Testis (tissue), 3 donors: Measurements from ENCODE around the gene PLEKHA3. TPM values are rescaled to one million over a fixed set of nuclear protein-coding genes. Genes with fewer than 3 reads are reported as not detected.
"Not testable (repeated sequence)": the region's sequence is repeated elsewhere in the genome, so short reads cannot be mapped to it uniquely, and the experiment has no call there.

Source experiments
- DNase-seq: peaks from one replicate; pipeline ENCODE4 v3.0.0-alpha.2; 2019
- H3K27ac ChIP-seq, 2 donors: fragments of 200-600 bp; sonication (generic); one replicate each; pipeline ENCODE4 v1.5.1; 2019
- H3K27me3 ChIP-seq: fragments of 200-600 bp; sonication (generic); one replicate; pipeline ENCODE4 v1.5.1; 2019
- H3K36me3 ChIP-seq: fragments of 200-600 bp; sonication (generic); one replicate; pipeline ENCODE4 v1.5.1; 2017; ENCODE audit warnings: low read depth; ENCODE audit errors: missing control alignments
- H3K4me1 ChIP-seq: fragments of 200-600 bp; sonication (generic); one replicate; pipeline ENCODE4 v1.5.1; 2019
- H3K4me3 ChIP-seq, 2 donors: fragments of 200-600 bp; sonication (generic); one replicate each; pipeline ENCODE4 v1.5.1; 2017 to 2019
- H3K9me3 ChIP-seq: fragments of 200-600 bp; sonication (generic); one replicate; pipeline ENCODE4 v1.5.1; 2017
- CTCF ChIP-seq, 3 experiments: fragments of 450-650 bp in 2 of 3; fragments of 200-600 bp in 1 of 3; sonication (generic) in 1 of 3; IDR thresholded peaks; one replicate each; pipeline ENCODE4 v1.5.1; 2016 to 2019; ENCODE audit warnings: antibody characterized with exemption in 3 of 3, mild to moderate bottlenecking in 2 of 3, moderate library complexity in 1 of 3
- POLR2A ChIP-seq: fragments of 450-650 bp; IDR thresholded peaks from one replicate; pipeline ENCODE4 v1.6.1; 2017; ENCODE audit warnings: antibody characterized with exemption, mild to moderate bottlenecking, moderate library complexity
- WGBS, 2 donors: methylation state at CpG; one replicate each; pipeline ENCODE4 v1.1.5; 2018; 5-methylcytosine and 5-hydroxymethylcytosine counted together
- intact Hi-C: fragments of 100-400 bp; cut with DNase I; formaldehyde crosslinking; loops from one replicate; pipeline ENCODE4 v1.15.1; 2023; ENCODE audit warnings: low total_unique reads
- polyA plus RNA-seq: library from polyadenylated mRNA; stranded (reverse); fragments of 350-450 nt; fragmentation: Illumina TruSeq; extraction: RNeasy Lipid Tissue Mini Kit (QIAGEN cat#74804); gene quantifications from one replicate; pipeline ENCODE4 v1.2.3, GENCODE V29; 2014; ENCODE audit warnings: low read depth, low replicate concordance; ENCODE audit not compliant: insufficient read depth
- total RNA-seq, 2 donors: library from RNA; depleted of rRNA; stranded (reverse); fragments of >200 nt; gene quantifications; one replicate each; pipeline ENCODE4 v1.2.3, GENCODE V29; 2016

PLEKHA3 gene
- total and polyA plus RNA-seq, 3 donors from 2014 or later: 17.8 to 58.7 (median 22.8) TPM

- Histone ChIP-seq H3K4me3 (no peak overlapping the region), H3K27me3 (no peaks in the 10 kb centered on the region), H3K36me3 (no peaks in the 10 kb centered on the region), H3K27ac (no peak overlapping the region), H3K4me1 (peaks cover 6% of the 10 kb centered on the region), H3K9me3 (no peaks in the 10 kb centered on the region)
- intact Hi-C loops: no loop called here
- WGBS, 2 donors: 57 to 58% methylated on average over 5 of the region's 5 CpGs
- DNase-seq: no peak
- no peak for TF ChIP-seq POLR2A
These were observed 27.4 kb upstream of the PLEKHA3 start for GRCh38 chr2:178452870-178453269.

DNA sequence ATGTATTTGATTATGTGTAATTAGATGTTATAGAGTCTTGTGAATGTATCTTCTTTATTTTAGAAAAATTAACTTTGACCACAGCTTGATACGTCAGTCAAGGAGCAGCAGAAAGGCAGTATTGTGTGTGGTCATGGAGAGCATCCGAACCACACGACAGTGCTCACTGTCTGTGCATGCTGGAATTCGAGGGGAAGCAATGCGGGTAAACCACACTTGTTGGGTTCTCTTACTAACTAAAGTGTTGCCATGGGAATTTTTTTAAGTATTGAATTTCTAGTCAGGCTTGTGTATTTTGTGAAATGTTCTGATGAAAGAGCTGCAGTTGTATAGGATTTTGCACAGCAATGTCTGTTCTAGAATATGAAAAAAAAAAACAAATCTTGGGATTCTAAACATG, 24.3 kb upstream of the PLEKHA3 start:
- Histone ChIP-seq H3K4me3 (no peak overlapping the region), H3K36me3 (no peaks in the 10 kb centered on the region), H3K27me3 (no peaks in the 10 kb centered on the region), H3K27ac (no peak overlapping the region), H3K4me1 (no peaks in the 10 kb centered on the region), H3K9me3 (no peaks in the 10 kb centered on the region)
- intact Hi-C loops: no loop called here
- TF ChIP-seq CTCF (IDR thresholded peaks at IDR 0.05): no peak
- no peak for TF ChIP-seq POLR2A
- no peak for DNase-seq
- WGBS, 2 donors: 89 to 92% methylated on average over 5 of the region's 5 CpGs

GRCh38 chr2:178457390-178457886, 22.8 kb upstream of the PLEKHA3 start:
- intact Hi-C loops: no loop called here
- no peaks in the 10 kb centered on the region for H3K9me3 ChIP-seq
- no peaks in the 10 kb centered on the region for H3K4me1 ChIP-seq
- WGBS, 2 donors: 93 to 99% methylated on average over 11 of the region's 11 CpGs
- DNase-seq: no peak
- H3K4me3 ChIP-seq: no peak overlapping the region
- H3K27ac ChIP-seq: no peak overlapping the region
- H3K36me3 ChIP-seq: no peaks in the 10 kb centered on the region
- no peaks in the 10 kb centered on the region for H3K27me3 ChIP-seq
- TF ChIP-seq POLR2A (no peak), CTCF (IDR thresholded peaks at IDR 0.05) (no peak)

GRCh38 chr2:178469219-178469849, 10.9 kb upstream of the PLEKHA3 start:
- Histone ChIP-seq H3K27ac (no peak overlapping the region), H3K9me3 (no peaks in the 10 kb centered on the region), H3K4me1 (no peaks in the 10 kb centered on the region), H3K36me3 (no peaks in the 10 kb centered on the region), H3K27me3 (no peaks in the 10 kb centered on the region), H3K4me3 (no peak overlapping the region)
- intact Hi-C loops: no loop called here
- no peak for DNase-seq
- TF ChIP-seq CTCF (IDR thresholded peaks at IDR 0.05) (no peak), POLR2A (no peak)
- WGBS, 2 donors: 89 to 94% methylated on average over 7 of the region's 7 CpGs

GRCh38 chr2:178471313-178471712, 8.9 kb upstream of the PLEKHA3 start:
- H3K27me3 ChIP-seq, H3K9me3 ChIP-seq, H3K27ac ChIP-seq, H3K4me3 ChIP-seq, H3K4me1 ChIP-seq, intact Hi-C loops, H3K36me3 ChIP-seq, DNase-seq: not testable (repeated sequence)
- WGBS, 2 donors: 86 to 91% methylated on average over 5 of the region's 5 CpGs

GRCh38 chr2:178473373-178473772, 6.9 kb upstream of the PLEKHA3 start:
- TF ChIP-seq POLR2A: no peak
- no peak for TF ChIP-seq CTCF (IDR thresholded peaks at IDR 0.05)
- intact Hi-C loops: no loop called here
- Histone ChIP-seq H3K4me1 (no peaks in the 10 kb centered on the region), H3K27me3 (no peaks in the 10 kb centered on the region), H3K36me3 (no peaks in the 10 kb centered on the region), H3K9me3 (no peaks in the 10 kb centered on the region), H3K27ac (no peak overlapping the region), H3K4me3 (no peak overlapping the region)
- WGBS, 2 donors: 92 to 98% methylated on average over 2 of the region's 2 CpGs
- no peak for DNase-seq
